Astrocyte (in vitro differentiated cells and primary cell): ENCODE data around the gene BCL2. TPM values are rescaled to one million over a fixed set of nuclear protein-coding genes. Genes with fewer than 3 reads are reported as not detected.

Source experiments
- DNase-seq: peaks from one replicate; pipeline ENCODE4 v3.0.0-alpha.2; 2010; ENCODE audit warnings: low read depth
- FAIRE-seq: peaks from 2 replicates; lab custom pipeline; 2011; peaks lifted over from hg19 to GRCh38; lab: Jason Lieb, UNC
- H2AFZ ChIP-seq: 2 replicates; pipeline ENCODE4 v1.6.0; 2012; ENCODE audit warnings: low read depth, low read length, inconsistent platforms
- H3K27ac ChIP-seq: 2 replicates; pipeline ENCODE4 v1.5.1; 2011; ENCODE audit warnings: low read depth, low read length, inconsistent platforms
- H3K27me3 ChIP-seq: 2 replicates; pipeline ENCODE4 v1.6.0; 2011; ENCODE audit warnings: low read length, inconsistent platforms; ENCODE audit not compliant: insufficient read depth
- H3K36me3 ChIP-seq: 2 replicates; pipeline ENCODE4 v1.5.1; 2011; ENCODE audit warnings: low read length, inconsistent platforms; ENCODE audit not compliant: insufficient read depth
- H3K4me1 ChIP-seq: 2 replicates; pipeline ENCODE4 v1.5.1; 2011; ENCODE audit warnings: low read length, inconsistent platforms; ENCODE audit not compliant: insufficient read depth
- H3K4me2 ChIP-seq: 2 replicates; pipeline ENCODE4 v1.6.0; 2012; ENCODE audit warnings: low read length, inconsistent platforms
- H3K4me3 ChIP-seq: 2 replicates; pipeline ENCODE4 v1.5.1; 2011; ENCODE audit warnings: low read depth, mild to moderate bottlenecking, low read length, inconsistent platforms; ENCODE audit not compliant: insufficient read depth
- H3K79me2 ChIP-seq: 2 replicates; pipeline ENCODE4 v1.6.0; 2012; ENCODE audit warnings: mild to moderate bottlenecking, low read length, inconsistent platforms; ENCODE audit not compliant: insufficient read depth
- H3K9ac ChIP-seq: 2 replicates; pipeline ENCODE4 v1.6.0; 2012; ENCODE audit warnings: mild to moderate bottlenecking, low read length, inconsistent platforms
- H3K9me3 ChIP-seq: 2 replicates; pipeline ENCODE4 v1.5.1; 2012; ENCODE audit warnings: low read depth, mild to moderate bottlenecking, low read length, inconsistent platforms; ENCODE audit not compliant: insufficient read depth
- H4K20me1 ChIP-seq: 2 replicates; pipeline ENCODE4 v1.6.0; 2012; ENCODE audit warnings: low read length, inconsistent platforms; ENCODE audit not compliant: insufficient read depth
- H3K27ac Mint-ChIP-seq: one replicate; pipeline ENCODE4 v1.8.0; 2021; ENCODE audit warnings: mild to moderate bottlenecking, mixed read lengths; ENCODE audit not compliant: unreplicated experiment
- H3K27me3 Mint-ChIP-seq: one replicate; pipeline ENCODE4 v1.8.0; 2021; ENCODE audit warnings: low read depth, mixed read lengths; ENCODE audit not compliant: unreplicated experiment
- H3K36me3 Mint-ChIP-seq: one replicate; pipeline ENCODE4 v1.8.0; 2021; ENCODE audit warnings: low read depth, mixed read lengths; ENCODE audit not compliant: unreplicated experiment
- H3K4me1 Mint-ChIP-seq: one replicate; pipeline ENCODE4 v1.8.0; 2021; ENCODE audit warnings: low read depth, mixed read lengths; ENCODE audit not compliant: unreplicated experiment
- H3K4me3 Mint-ChIP-seq: one replicate; pipeline ENCODE4 v1.8.0; 2021; ENCODE audit warnings: mild to moderate bottlenecking, moderate library complexity, mixed read lengths; ENCODE audit not compliant: unreplicated experiment
- H3K9me3 Mint-ChIP-seq: one replicate; pipeline ENCODE4 v1.8.0; 2021; ENCODE audit warnings: mild to moderate bottlenecking, mixed read lengths; ENCODE audit not compliant: unreplicated experiment
- EZH2 ChIP-seq: IDR thresholded peaks from 2 replicates; pipeline ENCODE4 v1.6.1; 2012; ENCODE audit warnings: mild to moderate bottlenecking, low read length, inconsistent platforms; ENCODE audit not compliant: insufficient read depth
- total RNA-seq: library from RNA; stranded (reverse); gene quantifications from 2 replicates; pipeline ENCODE4 v1.2.1, GENCODE V29; 2021
- TF ChIP-seq, protein P1 (sequence below): IDR thresholded peaks from 2 replicates; pipeline ENCODE4 v1.5.1; 2011; ENCODE audit warnings: low read depth, mild to moderate bottlenecking, inconsistent platforms, low read length, moderate library complexity; ENCODE audit not compliant: insufficient read depth

BCL2 gene
- total RNA-seq, 1 donor from 2014 or later, result 1.7 TPM

DNA sequence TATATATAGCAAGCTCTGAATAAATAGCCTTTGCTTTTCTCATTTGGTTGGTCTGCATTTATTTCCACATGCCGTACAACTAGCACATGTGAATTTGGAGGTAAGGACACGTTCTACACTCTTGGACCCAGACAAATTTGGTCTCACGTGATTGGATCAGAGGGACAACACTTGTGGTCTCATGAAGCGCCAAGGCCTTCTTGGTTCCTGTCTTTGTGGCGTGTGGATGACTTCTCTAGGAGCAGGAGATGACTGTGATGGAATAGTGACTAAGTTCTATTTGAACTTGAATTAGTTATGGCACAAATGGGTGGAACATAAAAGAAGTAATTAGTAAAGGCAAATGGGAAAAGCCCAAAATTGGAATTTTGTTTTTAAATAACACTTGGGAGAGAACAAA is 206.9 kb downstream of the BCL2 start:
- Histone ChIP-seq H3K9ac (no peak overlapping the region), H3K4me3 (no peak overlapping the region), H2AFZ (no peak overlapping the region), H4K20me1 (no peaks in the 10 kb centered on the region), H3K27me3 (peaks cover 11% of the 10 kb centered on the region), H3K9me3 (no peaks in the 10 kb centered on the region), H3K4me1 (no peaks in the 10 kb centered on the region), H3K27ac (no peak overlapping the region), H3K79me2 (no peaks in the 10 kb centered on the region), H3K36me3 (no peaks in the 10 kb centered on the region), H3K4me2 (no peak overlapping the region)
- no peak overlapping the region for H3K4me3 Mint-ChIP-seq
- peaks cover 4% of the 10 kb centered on the region for H3K9me3 Mint-ChIP-seq
- H3K27ac Mint-ChIP-seq, result no peak overlapping the region
- H3K36me3 Mint-ChIP-seq, result no peaks in the 10 kb centered on the region
- peaks cover 7% of the 10 kb centered on the region for H3K27me3 Mint-ChIP-seq
- DNase-seq (no peak), FAIRE-seq (no peak)
- H3K4me1 Mint-ChIP-seq, result peaks cover 8% of the 10 kb centered on the region
- TF ChIP-seq, protein P1, sequence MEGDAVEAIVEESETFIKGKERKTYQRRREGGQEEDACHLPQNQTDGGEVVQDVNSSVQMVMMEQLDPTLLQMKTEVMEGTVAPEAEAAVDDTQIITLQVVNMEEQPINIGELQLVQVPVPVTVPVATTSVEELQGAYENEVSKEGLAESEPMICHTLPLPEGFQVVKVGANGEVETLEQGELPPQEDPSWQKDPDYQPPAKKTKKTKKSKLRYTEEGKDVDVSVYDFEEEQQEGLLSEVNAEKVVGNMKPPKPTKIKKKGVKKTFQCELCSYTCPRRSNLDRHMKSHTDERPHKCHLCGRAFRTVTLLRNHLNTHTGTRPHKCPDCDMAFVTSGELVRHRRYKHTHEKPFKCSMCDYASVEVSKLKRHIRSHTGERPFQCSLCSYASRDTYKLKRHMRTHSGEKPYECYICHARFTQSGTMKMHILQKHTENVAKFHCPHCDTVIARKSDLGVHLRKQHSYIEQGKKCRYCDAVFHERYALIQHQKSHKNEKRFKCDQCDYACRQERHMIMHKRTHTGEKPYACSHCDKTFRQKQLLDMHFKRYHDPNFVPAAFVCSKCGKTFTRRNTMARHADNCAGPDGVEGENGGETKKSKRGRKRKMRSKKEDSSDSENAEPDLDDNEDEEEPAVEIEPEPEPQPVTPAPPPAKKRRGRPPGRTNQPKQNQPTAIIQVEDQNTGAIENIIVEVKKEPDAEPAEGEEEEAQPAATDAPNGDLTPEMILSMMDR, result no peak
- no peak for TF ChIP-seq EZH2

GRCh38 chr18:63111671-63112402 is 207.7 kb downstream of the BCL2 start:
- H3K27ac ChIP-seq, result no peak overlapping the region
- Mint-ChIP-seq H3K27ac (no peak overlapping the region), H3K27me3 (peaks cover 6% of the 10 kb centered on the region), H3K4me1 (peaks cover 8% of the 10 kb centered on the region), H3K4me3 (no peak overlapping the region), H3K36me3 (no peaks in the 10 kb centered on the region), H3K9me3 (peaks cover 4% of the 10 kb centered on the region)
- no peaks in the 10 kb centered on the region for H3K79me2 ChIP-seq
- no peak overlapping the region for H3K9ac ChIP-seq
- no peak overlapping the region for H3K4me3 ChIP-seq
- TF ChIP-seq, protein P1, result no peak
- no peak for TF ChIP-seq EZH2
- DNase-seq (no peak), FAIRE-seq (no peak)
- no peaks in the 10 kb centered on the region for H3K36me3 ChIP-seq
- no peaks in the 10 kb centered on the region for H3K9me3 ChIP-seq
- no peaks in the 10 kb centered on the region for H3K4me1 ChIP-seq
- H3K4me2 ChIP-seq, result no peak overlapping the region
- peaks cover 8% of the 10 kb centered on the region for H3K27me3 ChIP-seq
- no peaks in the 10 kb centered on the region for H4K20me1 ChIP-seq
- H2AFZ ChIP-seq, result no peak overlapping the region

- Mint-ChIP-seq H3K9me3 (peaks cover 12% of the 10 kb centered on the region), H3K36me3 (peaks cover 2% of the 10 kb centered on the region), H3K27me3 (peaks cover 5% of the 10 kb centered on the region), H3K4me3 (no peak overlapping the region), H3K4me1 (peaks cover 8% of the 10 kb centered on the region), H3K27ac (no peak overlapping the region)
- no peaks in the 10 kb centered on the region for H4K20me1 ChIP-seq
- H3K4me2 ChIP-seq, result no peak overlapping the region
- no peaks in the 10 kb centered on the region for H3K79me2 ChIP-seq
- no peak overlapping the region for H3K27ac ChIP-seq
- no peak overlapping the region for H3K9ac ChIP-seq
- H3K4me1 ChIP-seq, result no peaks in the 10 kb centered on the region
- H3K4me3 ChIP-seq, result no peak overlapping the region
- H2AFZ ChIP-seq, result no peak overlapping the region
- DNase-seq (no peak), FAIRE-seq (no peak)
- H3K9me3 ChIP-seq, result no peaks in the 10 kb centered on the region
- H3K27me3 ChIP-seq, result peaks cover 2% of the 10 kb centered on the region
- TF ChIP-seq, protein P1, result no peak
- no peak for TF ChIP-seq EZH2
- H3K36me3 ChIP-seq, result no peaks in the 10 kb centered on the region
These were observed 209.8 kb downstream of the BCL2 start for GRCh38 chr18:63109802-63110201.
